ENCODE data around the gene GRIA4. TPM values are rescaled to one million over a fixed set of nuclear protein-coding genes. Genes with fewer than 3 reads are reported as not detected.

The GRIA4 gene
- polyA plus RNA-seq, 1 of the 3 experiments (the other 2 are of a cell fraction), result 0.02 TPM

DNA sequence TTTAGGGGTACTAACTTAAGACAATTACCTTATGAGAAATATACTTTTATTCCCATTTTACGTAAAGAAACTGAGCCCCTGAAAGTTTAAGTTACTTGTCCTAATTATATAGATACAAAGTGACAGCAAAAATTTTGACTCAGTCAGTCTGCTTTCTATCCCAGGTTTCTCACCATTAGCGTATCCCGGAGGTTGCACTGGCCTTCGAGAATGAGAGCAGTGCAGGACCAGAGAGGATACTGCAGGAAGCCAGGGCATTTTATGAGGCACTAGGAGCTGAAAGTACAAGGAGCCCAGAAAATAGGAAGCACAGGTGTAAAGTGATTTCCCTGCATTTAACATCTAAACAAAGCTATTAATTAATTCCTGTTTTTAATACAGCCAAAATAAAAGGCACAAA lies 55.4 kb downstream of the GRIA4 start (continued):
- TF ChIP-seq, protein P1, sequence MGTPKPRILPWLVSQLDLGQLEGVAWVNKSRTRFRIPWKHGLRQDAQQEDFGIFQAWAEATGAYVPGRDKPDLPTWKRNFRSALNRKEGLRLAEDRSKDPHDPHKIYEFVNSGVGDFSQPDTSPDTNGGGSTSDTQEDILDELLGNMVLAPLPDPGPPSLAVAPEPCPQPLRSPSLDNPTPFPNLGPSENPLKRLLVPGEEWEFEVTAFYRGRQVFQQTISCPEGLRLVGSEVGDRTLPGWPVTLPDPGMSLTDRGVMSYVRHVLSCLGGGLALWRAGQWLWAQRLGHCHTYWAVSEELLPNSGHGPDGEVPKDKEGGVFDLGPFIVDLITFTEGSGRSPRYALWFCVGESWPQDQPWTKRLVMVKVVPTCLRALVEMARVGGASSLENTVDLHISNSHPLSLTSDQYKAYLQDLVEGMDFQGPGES (IDR thresholded peaks at IDR 0.05; ENCODE audit: low read depth, low read length), result no peak
- TF ChIP-seq, protein P2, sequence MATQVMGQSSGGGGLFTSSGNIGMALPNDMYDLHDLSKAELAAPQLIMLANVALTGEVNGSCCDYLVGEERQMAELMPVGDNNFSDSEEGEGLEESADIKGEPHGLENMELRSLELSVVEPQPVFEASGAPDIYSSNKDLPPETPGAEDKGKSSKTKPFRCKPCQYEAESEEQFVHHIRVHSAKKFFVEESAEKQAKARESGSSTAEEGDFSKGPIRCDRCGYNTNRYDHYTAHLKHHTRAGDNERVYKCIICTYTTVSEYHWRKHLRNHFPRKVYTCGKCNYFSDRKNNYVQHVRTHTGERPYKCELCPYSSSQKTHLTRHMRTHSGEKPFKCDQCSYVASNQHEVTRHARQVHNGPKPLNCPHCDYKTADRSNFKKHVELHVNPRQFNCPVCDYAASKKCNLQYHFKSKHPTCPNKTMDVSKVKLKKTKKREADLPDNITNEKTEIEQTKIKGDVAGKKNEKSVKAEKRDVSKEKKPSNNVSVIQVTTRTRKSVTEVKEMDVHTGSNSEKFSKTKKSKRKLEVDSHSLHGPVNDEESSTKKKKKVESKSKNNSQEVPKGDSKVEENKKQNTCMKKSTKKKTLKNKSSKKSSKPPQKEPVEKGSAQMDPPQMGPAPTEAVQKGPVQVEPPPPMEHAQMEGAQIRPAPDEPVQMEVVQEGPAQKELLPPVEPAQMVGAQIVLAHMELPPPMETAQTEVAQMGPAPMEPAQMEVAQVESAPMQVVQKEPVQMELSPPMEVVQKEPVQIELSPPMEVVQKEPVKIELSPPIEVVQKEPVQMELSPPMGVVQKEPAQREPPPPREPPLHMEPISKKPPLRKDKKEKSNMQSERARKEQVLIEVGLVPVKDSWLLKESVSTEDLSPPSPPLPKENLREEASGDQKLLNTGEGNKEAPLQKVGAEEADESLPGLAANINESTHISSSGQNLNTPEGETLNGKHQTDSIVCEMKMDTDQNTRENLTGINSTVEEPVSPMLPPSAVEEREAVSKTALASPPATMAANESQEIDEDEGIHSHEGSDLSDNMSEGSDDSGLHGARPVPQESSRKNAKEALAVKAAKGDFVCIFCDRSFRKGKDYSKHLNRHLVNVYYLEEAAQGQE (IDR thresholded peaks at IDR 0.05; ENCODE audit: low read depth, low read length), result no peak
- TF ChIP-seq, protein P3, sequence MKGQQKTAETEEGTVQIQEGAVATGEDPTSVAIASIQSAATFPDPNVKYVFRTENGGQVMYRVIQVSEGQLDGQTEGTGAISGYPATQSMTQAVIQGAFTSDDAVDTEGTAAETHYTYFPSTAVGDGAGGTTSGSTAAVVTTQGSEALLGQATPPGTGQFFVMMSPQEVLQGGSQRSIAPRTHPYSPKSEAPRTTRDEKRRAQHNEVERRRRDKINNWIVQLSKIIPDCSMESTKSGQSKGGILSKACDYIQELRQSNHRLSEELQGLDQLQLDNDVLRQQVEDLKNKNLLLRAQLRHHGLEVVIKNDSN (IDR thresholded peaks at IDR 0.05; ENCODE audit: borderline replicate concordance, low read depth), result no peak
- no peak for TF ChIP-seq TEAD4 (IDR thresholded peaks at IDR 0.05; ENCODE audit: borderline replicate concordance, insufficient read depth)

DNA sequence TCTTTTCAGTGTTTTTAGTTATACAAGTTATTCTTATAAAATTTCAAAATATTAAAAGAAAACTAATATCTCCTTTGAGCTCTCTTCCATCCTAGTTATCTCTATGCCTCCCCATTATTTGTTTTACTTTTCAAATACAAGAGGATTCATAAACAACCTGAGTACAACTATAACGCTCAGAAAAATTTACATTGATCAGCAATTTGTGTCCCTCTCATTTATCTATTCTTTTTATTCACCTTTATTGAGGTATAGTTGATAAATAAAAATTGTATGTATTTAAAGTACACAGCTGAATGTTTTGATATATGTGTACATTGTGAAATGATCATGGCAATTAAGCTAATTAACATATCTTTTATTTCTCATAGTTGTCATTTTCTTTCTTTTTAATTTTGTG lies 57.6 kb downstream of the GRIA4 start:
- Histone ChIP-seq H3K9me3 (no peaks in the 10 kb centered on the region), H3F3A (replicated peaks; ENCODE audit: insufficient read depth) (no peaks in the 10 kb centered on the region), H4K20me1 (ENCODE audit: insufficient read depth) (no peaks in the 10 kb centered on the region), H3K4me1 (ENCODE audit: control insufficient read depth in 1 of 2, insufficient read depth in 2 of 2, low read depth in 1 of 2, low read length in 1 of 2) (no peaks in the 10 kb centered on the region), H2AFZ (ENCODE audit: low read depth) (no peak overlapping the region), H3K9me2 (no peaks in the 10 kb centered on the region), H3K4me3 (ENCODE audit: low read depth in 2 of 2, low read length in 1 of 2) (no peak overlapping the region), H3K27ac (ENCODE audit: low read depth in 2 of 2, low read length in 1 of 2) (no peak overlapping the region), H3K36me3 (replicated peaks in 1 of 2; ENCODE audit: control insufficient read depth in 1 of 2, insufficient read depth in 2 of 2, low read length in 1 of 2) (no peaks in the 10 kb centered on the region), H3K79me2 (ENCODE audit: insufficient read depth) (no peaks in the 10 kb centered on the region), H3K9ac (no peak overlapping the region), H3K4me2 (no peak overlapping the region), H3K27me3 (ENCODE audit: insufficient read depth) (no peaks in the 10 kb centered on the region)
- CTCF ChIA-PET, result no interaction called here
- TF ChIP-seq SMC3 (IDR thresholded peaks at IDR 0.05; ENCODE audit: low read depth, low read length), result no peak
- no peak for TF ChIP-seq NFIC (IDR thresholded peaks at IDR 0.05; ENCODE audit: borderline replicate concordance)
- no peak for TF ChIP-seq MEF2A (IDR thresholded peaks at IDR 0.05; ENCODE audit: borderline replicate concordance, low read depth)
- TF ChIP-seq JUND (IDR thresholded peaks at IDR 0.05), result no peak
- TF ChIP-seq FOSL2 (IDR thresholded peaks at IDR 0.05; ENCODE audit: borderline replicate concordance, low read depth), result no peak
- no peak for TF ChIP-seq POLR2AphosphoS5 (IDR thresholded peaks at IDR 0.05; ENCODE audit: low read depth, low read length)
- TF ChIP-seq, protein P4, sequence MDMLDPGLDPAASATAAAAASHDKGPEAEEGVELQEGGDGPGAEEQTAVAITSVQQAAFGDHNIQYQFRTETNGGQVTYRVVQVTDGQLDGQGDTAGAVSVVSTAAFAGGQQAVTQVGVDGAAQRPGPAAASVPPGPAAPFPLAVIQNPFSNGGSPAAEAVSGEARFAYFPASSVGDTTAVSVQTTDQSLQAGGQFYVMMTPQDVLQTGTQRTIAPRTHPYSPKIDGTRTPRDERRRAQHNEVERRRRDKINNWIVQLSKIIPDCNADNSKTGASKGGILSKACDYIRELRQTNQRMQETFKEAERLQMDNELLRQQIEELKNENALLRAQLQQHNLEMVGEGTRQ (IDR thresholded peaks at IDR 0.05; ENCODE audit: borderline replicate concordance, low read depth, low read length), result no peak
- no peak for TF ChIP-seq GABPA (IDR thresholded peaks at IDR 0.05; ENCODE audit: low read depth)
- no peak for TF ChIP-seq YY1 (IDR thresholded peaks at IDR 0.05; ENCODE audit: low read depth)
- TF ChIP-seq, protein P5, sequence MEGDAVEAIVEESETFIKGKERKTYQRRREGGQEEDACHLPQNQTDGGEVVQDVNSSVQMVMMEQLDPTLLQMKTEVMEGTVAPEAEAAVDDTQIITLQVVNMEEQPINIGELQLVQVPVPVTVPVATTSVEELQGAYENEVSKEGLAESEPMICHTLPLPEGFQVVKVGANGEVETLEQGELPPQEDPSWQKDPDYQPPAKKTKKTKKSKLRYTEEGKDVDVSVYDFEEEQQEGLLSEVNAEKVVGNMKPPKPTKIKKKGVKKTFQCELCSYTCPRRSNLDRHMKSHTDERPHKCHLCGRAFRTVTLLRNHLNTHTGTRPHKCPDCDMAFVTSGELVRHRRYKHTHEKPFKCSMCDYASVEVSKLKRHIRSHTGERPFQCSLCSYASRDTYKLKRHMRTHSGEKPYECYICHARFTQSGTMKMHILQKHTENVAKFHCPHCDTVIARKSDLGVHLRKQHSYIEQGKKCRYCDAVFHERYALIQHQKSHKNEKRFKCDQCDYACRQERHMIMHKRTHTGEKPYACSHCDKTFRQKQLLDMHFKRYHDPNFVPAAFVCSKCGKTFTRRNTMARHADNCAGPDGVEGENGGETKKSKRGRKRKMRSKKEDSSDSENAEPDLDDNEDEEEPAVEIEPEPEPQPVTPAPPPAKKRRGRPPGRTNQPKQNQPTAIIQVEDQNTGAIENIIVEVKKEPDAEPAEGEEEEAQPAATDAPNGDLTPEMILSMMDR (IDR thresholded peaks at IDR 0.05), result no peak
- TF ChIP-seq ELF1 (IDR thresholded peaks at IDR 0.05), result no peak
- TF ChIP-seq, protein P2 (IDR thresholded peaks at IDR 0.05; ENCODE audit: low read depth, low read length), result no peak
- no peak for TF ChIP-seq RCOR1 (IDR thresholded peaks at IDR 0.05; ENCODE audit: low read length)
- TF ChIP-seq GATA2 (CRISPR knock-in tag; IDR thresholded peaks at IDR 0.05), result no peak
- no peak for TF ChIP-seq RXRA (IDR thresholded peaks at IDR 0.05; ENCODE audit: borderline replicate concordance, low read depth)
- TF ChIP-seq, protein P1 (IDR thresholded peaks at IDR 0.05; ENCODE audit: low read depth, low read length), result no peak
- no peak for DNase-seq
- WGBS (ENCODE audit: low lambda C conversion rate), result 51% methylated on average over 1 of the region's 1 CpG
- POLR2A ChIA-PET, result no interaction called here

All from SK-N-SH (cell line).